Stimulated activated CD8-positive, alpha-beta memory T cell treated with anti-CD3 and anti-CD28 coated beads, Interleukin-7, amount 100 ng/mL, for 24 hours (primary cell): Measurements from ENCODE around the gene HEATR5B.
"Not testable (repeated sequence)": the region's sequence is repeated elsewhere in the genome, so short reads cannot be mapped to it uniquely, and the experiment has no call there.

Source experiments
- DNase-seq: peaks from one replicate; pipeline ENCODE4 v3.0.0-alpha.2; 2020; ENCODE audit warnings: low read depth

The HEATR5B gene

GRCh38 chr2:37061776-37062175 lies 22.4 kb downstream of the HEATR5B start:
- no peak for DNase-seq

- no peak for DNase-seq
Observed at GRCh38 chr2:37061013-37061711, 23.0 kb downstream of the HEATR5B start.

DNA sequence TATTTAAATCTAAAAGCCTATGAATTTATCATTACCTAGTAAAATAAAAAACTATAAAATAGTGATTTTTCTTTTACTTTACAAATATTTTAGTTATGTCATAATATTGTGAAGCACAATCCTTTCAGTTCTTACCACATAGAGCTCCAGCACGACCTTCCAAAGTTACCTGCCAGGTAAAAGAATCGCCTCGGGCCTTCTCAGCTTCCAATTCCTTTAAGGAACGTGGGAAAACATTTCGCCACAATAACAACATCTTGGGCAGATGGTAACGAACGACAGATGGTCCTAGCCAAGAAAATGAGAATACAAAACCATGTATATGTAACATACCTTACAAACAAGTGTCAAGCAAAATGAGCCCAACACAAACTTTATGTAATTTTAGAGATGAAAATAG lies 23.7 kb downstream of the HEATR5B start:
- DNase-seq: no peak

DNA sequence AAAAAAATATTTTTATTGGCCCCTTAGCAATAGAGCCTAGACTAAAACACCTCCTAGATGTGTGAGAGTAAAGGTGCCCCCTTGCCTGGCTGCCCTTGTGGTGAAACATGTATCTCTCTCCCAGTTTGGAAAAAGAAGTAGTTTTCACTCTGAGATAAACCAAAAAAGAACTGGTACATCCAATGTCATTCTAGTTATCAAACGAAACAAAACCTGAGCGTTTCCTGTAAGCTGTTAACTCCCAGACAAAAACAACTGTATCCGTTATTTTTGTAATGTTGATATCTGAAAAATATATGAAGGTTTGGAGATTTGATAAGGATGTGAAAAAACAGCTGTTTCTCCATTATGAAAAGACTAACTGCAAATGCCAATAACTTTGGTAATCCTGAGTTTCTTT lies 24.3 kb downstream of the HEATR5B start:
- DNase-seq: no peak

DNA sequence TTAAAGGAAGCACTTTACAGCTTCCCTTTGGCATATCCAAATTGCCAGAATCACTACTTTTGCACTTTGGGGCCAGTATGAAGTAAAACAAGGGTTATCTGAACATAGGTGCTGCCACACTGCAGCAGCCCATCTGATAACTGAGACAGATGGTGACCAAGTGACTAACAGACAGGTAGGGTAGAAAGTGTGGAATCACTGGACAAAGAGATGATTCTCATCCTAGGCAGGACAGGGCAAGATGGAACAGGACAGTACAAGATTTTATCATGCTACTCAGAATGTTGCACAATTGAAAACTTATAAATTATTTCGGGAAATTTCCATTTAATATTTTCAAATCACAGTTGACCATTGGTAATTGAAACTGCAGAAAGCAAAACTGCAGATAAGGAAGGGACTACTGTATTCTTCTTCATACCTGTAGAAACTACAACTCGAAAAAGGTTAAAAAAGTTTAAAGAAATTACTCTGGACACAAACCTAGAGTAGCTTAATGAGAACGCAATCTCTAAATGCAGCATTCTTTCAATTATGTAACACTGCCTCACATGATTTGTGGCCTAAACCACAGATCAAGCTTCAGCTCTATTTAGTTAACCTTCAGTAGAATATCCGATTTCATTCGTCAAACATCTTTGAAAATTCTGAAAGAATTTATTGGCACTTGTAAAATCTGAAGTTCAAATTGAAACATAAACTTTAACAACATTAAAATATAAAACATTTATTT lies 31.4 kb downstream of the HEATR5B start:
- no peak for DNase-seq

DNA sequence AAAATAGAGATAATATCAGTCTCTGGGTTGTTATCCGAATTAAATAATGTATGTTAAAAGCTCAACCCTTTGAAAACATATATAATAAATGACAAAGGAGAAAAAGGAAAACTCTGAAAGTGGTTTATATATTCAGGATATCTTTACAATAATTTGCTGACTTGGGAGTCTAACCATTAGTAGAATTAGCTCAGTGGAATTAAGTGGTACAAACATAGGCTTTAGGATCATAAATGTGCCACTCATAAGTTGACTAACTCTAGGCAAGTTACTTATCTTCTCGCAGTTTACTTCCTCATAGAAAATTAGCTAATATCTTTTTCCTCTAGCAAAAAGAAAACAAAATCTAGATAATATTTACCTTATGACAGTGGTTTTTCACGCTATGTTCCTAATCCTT lies 44.6 kb downstream of the HEATR5B start:
- no peak for DNase-seq

- DNase-seq: no peak
Observed at GRCh38 chr2:37037771-37038170, 46.4 kb downstream of the HEATR5B start.

- no peak for DNase-seq
Observed at GRCh38 chr2:37029758-37030157, 54.4 kb downstream of the HEATR5B start.

- DNase-seq: no peak
Observed at GRCh38 chr2:37026050-37026449, 58.1 kb downstream of the HEATR5B start.

GRCh38 chr2:37020887-37021796 lies 63.0 kb downstream of the HEATR5B start:
- no peak for DNase-seq

GRCh38 chr2:37020212-37020886 lies 63.8 kb downstream of the HEATR5B start:
- DNase-seq: no peak

- DNase-seq: no peak
Observed at GRCh38 chr2:37013315-37013641, 70.9 kb downstream of the HEATR5B start.

GRCh38 chr2:37011130-37011529 lies 73.0 kb downstream of the HEATR5B start:
- DNase-seq: no peak

DNA sequence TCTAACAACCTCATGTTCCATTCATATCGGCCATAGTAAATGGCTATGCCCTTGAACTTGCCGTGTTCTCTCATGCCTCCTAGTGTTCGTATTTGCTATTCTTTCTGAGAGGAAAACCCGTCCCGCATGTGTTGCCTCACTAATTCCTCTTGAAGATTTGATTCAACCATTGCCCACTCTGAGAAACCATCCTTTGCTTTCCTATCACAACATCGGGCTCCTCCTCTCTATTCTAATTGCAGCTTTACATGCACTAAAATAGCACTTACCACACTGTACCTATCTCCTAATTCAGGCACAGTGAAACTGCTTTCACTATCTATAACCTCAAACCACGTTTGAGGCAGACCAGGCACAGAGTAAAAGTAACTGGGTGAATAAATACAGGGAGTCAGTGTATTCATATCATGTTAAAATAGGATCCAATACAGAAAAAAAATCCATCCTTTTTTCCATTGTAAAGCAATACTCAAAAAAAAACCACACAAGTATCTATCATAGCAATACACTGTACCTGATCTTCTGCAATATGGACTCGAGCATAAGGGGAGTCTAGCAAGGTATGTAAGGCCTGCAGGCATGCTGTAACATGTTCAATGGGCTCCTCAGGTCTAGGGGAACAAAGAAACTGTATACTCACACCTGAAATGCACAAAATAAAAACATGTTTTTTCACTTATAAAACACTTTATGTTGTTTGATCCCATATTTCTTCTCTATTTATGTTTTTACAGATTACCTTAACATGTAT lies 78.9 kb downstream of the HEATR5B start:
- no peak for DNase-seq

DNA sequence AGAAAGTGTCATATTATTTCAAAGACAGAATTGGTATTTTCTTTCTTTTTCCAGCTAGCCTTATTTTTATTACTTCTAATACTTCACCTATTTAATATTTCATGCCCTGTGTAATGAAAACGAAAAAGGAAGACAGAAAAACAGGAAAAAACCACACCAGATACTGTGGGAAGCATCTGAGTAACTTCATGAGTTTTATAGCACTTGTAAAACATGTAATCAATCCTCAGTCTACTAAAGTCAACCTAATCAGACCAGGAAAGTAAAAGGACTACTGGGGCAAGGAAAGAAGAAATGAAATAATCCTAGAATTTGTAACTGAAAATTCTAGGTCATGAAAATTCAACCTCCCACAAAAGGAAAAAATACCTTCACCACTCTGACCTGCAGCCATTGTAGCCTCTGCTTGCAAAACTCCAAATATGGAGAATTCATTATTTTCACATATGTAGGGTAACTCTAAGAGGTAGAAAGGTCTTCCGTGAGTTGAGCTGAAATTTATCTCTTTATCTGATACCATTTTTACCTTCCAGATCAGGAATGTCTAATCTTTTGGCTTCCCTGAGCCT lies 83.1 kb downstream of the HEATR5B start:
- no peak for DNase-seq

DNA sequence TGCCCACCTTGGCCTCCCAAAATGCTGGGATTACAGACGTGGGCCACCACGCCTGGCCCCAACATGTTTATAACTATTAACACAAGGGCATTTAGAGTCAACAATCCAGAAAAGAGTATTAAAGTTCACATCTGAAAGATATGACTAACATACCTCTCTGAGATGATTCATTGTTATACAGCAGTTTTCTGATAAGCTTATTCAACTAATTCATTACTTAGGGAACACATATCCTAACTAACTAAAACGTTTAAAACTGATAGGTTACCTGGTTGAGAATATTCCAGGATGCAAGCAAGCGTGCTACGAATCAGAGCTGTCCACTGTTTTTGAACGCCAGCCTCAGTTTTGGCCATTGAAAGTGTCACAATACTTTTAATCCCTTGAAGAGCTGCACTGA lies 83.9 kb downstream of the HEATR5B start:
- no peak for DNase-seq

- DNase-seq: not testable (repeated sequence)
Observed at GRCh38 chr2:36999416-36999815, 84.8 kb downstream of the HEATR5B start.

DNA sequence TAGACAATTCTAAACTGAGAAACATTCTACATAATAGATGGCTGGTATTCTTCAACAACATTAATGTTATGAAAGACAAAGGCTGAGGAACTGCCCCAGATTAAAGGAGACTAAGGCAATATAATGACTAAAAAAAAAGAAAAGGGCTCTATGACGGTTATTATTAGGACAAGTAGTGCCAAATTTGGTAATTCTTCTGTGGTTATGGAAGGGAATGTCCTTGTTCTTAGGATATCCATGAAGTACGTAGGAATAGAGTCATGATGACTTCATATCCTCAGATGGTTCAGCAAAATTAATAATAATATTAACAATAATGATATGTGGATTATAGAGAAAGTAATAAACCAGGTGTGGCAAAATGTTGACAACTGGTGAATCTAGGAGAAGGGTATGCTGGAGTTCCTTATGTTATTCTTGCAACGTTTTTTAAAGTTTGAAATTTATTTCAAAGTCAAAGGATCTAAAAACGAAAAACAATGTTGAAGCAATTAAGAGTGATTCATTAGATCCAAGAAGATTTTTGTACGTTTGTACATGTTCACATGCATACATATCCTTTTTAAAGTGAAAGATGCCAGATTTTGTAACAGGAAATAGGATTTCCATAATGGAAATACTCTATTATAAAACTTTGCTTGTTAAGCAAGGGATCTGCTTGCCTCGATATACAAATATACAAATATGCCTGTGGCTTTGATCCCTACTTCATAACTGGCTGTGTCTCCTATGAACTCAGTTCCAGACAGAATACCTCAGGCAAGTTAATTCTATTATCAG lies 90.1 kb downstream of the HEATR5B start:
- DNase-seq: no peak

- DNase-seq: no peak
Observed at GRCh38 chr2:36988008-36988407, 96.2 kb downstream of the HEATR5B start.

DNA sequence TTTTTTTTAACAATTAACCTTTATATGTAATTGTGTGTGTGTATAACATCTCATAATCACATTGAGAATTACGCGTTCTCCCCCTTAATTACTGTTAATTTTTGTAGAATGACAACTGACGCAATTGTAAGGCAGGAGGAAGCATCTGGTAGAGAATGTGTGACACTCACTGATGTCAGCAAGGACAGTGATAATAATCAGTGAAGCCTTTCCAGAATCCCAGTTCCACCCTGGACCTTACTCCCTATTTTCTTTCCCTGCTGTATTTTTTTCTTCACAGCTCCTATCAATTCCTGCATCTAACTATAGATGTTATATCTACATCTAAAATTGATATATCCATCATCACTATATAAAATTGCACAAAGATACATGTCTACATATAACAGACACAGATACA lies 101.7 kb downstream of the HEATR5B start:
- no peak for DNase-seq
